ENCODE results near the gene PNLIPRP2. TPM values are rescaled to one million over a fixed set of nuclear protein-coding genes. Genes with fewer than 3 reads are reported as not detected.

PNLIPRP2 gene
- polyA plus RNA-seq, 2 of the 4 experiments (the other 2 are of a cell fraction), result 0.09 TPM; not detected in 1

DNA sequence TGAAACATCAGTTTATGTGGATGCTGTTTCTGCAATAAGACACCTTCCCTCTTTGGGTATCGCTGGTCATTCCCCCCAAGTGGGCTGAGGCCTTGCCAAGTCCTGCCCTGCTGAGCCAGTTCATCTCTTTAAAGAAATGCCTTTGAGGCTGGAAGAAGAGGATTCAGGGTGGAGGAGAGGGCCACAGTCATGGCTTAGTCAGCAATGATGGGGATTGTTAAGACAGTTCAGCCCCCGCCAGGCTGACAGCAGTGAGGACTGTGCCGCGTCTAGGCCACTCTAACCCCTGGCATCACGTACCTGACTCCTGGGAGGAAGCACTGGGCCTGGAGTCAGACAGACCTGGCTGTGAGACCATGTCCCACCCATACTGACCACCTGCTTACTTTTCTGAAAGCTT, 48.3 kb downstream of the PNLIPRP2 start:
- ChIA-PET POLR2A (no interaction called here), CTCF (interaction anchor here (0.6 kb wide), 1 partner anchor 479 kb away, joined by 4 read pairs; no protein-coding TSS in a partner anchor)
- Histone ChIP-seq H3K4me1 (peaks cover 7% of the 10 kb centered on the region), H3K27ac (no peak overlapping the region), H3K9me3 (no peaks in the 10 kb centered on the region), H3K4me3 (no peak overlapping the region), H3K4me2 (no peak overlapping the region)
- FAIRE-seq, result no peak
- no peak for DNase-seq (ENCODE audit: low read depth in 1 of 2, low spot score in 1 of 2)
- 86% methylated on average over 5 of the region's 5 CpGs for WGBS (ENCODE audit: missing lambda C conversion rate)
- TF ChIP-seq MYC (IDR thresholded peaks at IDR 0.05; ENCODE audit: borderline replicate concordance, low read length), result no peak
- ATAC-seq, result no peak

DNA sequence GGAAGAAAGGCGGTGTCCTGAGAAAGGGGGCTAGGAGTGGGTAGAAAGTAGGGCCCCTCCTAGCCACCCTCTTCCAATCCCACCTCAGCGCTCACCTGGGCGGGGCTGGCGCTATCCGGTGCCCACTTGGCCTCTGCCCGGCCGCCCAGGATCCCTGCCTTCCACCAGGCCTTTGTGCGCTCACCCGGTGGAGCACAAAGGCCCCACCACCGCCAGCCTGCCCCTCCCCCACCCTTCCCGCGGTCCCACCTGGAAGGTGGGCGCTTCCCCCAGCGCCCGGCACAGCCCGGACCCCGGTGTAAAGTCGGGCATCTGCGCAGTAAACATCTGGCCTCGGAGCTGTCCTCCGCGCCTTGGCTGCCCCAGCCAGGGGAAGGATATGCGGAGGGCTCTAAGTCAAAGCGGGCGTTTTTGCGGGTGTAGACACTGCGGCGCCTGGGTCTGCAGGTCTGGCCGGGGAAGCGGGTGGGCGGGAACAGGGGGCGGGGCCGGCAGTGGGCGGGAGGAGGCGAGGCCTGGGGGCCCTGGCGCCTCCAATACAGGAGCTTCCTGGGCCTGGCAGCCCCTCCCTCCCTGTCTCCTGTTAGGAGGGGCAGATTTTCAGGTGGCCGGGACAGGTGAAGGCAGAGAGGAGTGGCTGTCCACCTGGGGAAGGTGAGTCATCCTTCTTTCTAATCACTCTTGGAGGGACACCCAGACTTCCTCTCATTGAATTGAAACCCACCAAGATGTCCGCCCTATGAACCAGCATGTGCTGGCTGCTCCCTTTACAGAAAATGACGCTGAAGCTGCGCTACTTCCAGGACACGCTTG, 49.3 kb downstream of the PNLIPRP2 start:
- no peak overlapping the region for H3K4me3 ChIP-seq
- CTCF ChIA-PET, result interaction anchor here (1.3 to 1.9 kb wide), 2 partner anchors 118 to 505 kb away, joined by 3 to 8 read pairs; no protein-coding TSS in a partner anchor
- no peak for FAIRE-seq
- no peak for ATAC-seq
- no peak overlapping the region for H3K4me2 ChIP-seq
- H3K9me3 ChIP-seq, result no peaks in the 10 kb centered on the region
- DNase-seq (ENCODE audit: low read depth in 1 of 2, low spot score in 1 of 2), result no peak
- TF ChIP-seq CHD2 (IDR thresholded peaks at IDR 0.05; ENCODE audit: low read length, partially characterized antibody), result no peak
- no peak for TF ChIP-seq FOSL2 (IDR thresholded peaks at IDR 0.05)
- no peak for TF ChIP-seq FOSL2 (CRISPR knock-in tag; IDR thresholded peaks at IDR 0.05)
- TF ChIP-seq ESRRA (IDR thresholded peaks at IDR 0.05; ENCODE audit: borderline replicate concordance, low read length), result no peak
- no peak for TF ChIP-seq EP300 (IDR thresholded peaks at IDR 0.05)
- no peak for TF ChIP-seq TP53 (CRISPR knock-in tag; IDR thresholded peaks at IDR 0.05)
- TF ChIP-seq, protein P1, sequence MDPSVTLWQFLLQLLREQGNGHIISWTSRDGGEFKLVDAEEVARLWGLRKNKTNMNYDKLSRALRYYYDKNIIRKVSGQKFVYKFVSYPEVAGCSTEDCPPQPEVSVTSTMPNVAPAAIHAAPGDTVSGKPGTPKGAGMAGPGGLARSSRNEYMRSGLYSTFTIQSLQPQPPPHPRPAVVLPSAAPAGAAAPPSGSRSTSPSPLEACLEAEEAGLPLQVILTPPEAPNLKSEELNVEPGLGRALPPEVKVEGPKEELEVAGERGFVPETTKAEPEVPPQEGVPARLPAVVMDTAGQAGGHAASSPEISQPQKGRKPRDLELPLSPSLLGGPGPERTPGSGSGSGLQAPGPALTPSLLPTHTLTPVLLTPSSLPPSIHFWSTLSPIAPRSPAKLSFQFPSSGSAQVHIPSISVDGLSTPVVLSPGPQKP (IDR thresholded peaks at IDR 0.05; ENCODE audit: low read depth, low read length), result no peak
- no peak for TF ChIP-seq HDAC2 (IDR thresholded peaks at IDR 0.05)
- TF ChIP-seq CBX8 (IDR thresholded peaks at IDR 0.05), result no peak
- TF ChIP-seq, protein P2, sequence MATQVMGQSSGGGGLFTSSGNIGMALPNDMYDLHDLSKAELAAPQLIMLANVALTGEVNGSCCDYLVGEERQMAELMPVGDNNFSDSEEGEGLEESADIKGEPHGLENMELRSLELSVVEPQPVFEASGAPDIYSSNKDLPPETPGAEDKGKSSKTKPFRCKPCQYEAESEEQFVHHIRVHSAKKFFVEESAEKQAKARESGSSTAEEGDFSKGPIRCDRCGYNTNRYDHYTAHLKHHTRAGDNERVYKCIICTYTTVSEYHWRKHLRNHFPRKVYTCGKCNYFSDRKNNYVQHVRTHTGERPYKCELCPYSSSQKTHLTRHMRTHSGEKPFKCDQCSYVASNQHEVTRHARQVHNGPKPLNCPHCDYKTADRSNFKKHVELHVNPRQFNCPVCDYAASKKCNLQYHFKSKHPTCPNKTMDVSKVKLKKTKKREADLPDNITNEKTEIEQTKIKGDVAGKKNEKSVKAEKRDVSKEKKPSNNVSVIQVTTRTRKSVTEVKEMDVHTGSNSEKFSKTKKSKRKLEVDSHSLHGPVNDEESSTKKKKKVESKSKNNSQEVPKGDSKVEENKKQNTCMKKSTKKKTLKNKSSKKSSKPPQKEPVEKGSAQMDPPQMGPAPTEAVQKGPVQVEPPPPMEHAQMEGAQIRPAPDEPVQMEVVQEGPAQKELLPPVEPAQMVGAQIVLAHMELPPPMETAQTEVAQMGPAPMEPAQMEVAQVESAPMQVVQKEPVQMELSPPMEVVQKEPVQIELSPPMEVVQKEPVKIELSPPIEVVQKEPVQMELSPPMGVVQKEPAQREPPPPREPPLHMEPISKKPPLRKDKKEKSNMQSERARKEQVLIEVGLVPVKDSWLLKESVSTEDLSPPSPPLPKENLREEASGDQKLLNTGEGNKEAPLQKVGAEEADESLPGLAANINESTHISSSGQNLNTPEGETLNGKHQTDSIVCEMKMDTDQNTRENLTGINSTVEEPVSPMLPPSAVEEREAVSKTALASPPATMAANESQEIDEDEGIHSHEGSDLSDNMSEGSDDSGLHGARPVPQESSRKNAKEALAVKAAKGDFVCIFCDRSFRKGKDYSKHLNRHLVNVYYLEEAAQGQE (IDR thresholded peaks at IDR 0.05), result no peak
- TF ChIP-seq ZFP36 (IDR thresholded peaks at IDR 0.05; ENCODE audit: borderline replicate concordance, partially characterized antibody), result no peak
- no peak for TF ChIP-seq NR3C1 (IDR thresholded peaks at IDR 0.05)
- H3K27ac ChIP-seq, result no peak overlapping the region
- POLR2A ChIA-PET, result no interaction called here
- WGBS (ENCODE audit: missing lambda C conversion rate), result 90% methylated on average over 28 of the region's 41 CpGs
- peaks cover 7% of the 10 kb centered on the region for H3K4me1 ChIP-seq

DNA sequence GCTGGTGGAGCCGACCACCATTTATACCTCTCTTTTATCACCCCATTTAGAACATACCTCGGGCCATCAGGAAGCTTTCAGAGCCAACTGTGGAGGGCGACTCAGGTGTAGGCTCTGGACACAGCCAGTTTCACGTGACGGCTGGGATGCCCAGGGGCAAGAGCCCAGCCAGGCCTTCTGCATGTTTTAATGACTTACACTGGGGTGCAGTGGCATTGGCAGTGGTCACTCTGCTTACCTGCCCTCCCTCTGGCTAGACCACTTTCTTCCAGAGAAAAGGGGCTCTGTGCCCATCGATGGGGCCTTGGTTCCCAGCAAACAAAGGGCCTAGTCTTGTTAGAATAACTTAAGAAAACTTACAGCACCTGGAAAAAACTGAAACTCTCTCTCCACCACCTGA, 50.0 kb downstream of the PNLIPRP2 start:
- TF ChIP-seq POLR2AphosphoS2 (conservative IDR thresholded peaks at IDR 0.05; ENCODE audit: low read length), result no peak
- TF ChIP-seq EHF (CRISPR knock-in tag; IDR thresholded peaks at IDR 0.05), result no peak
- TF ChIP-seq RCOR1 (IDR thresholded peaks at IDR 0.05; ENCODE audit: low read depth, low read length), result no peak
- no peak for TF ChIP-seq HOXB13 (CRISPR knock-in tag; IDR thresholded peaks at IDR 0.05; ENCODE audit: low read depth)
- no peak for TF ChIP-seq CEBPB (IDR thresholded peaks at IDR 0.05)
- no peak for TF ChIP-seq ZC3H11A (IDR thresholded peaks at IDR 0.05)
- Histone ChIP-seq H3K9me3 (no peaks in the 10 kb centered on the region), H3K4me2 (no peak overlapping the region), H3K27ac (no peak overlapping the region), H3K4me1 (peaks cover 7% of the 10 kb centered on the region), H3K4me3 (no peak overlapping the region)
- ChIA-PET POLR2A (no interaction called here), CTCF (interaction anchor here (1.3 to 2.0 kb wide), 4 partner anchors 11 to 504 kb away, joined by 3 to 12 read pairs (median 6); no protein-coding TSS in a partner anchor)
- DNase-seq (ENCODE audit: low read depth in 1 of 2, low spot score in 1 of 2), result no peak
- no peak for ATAC-seq
- FAIRE-seq, result no peak
- 93% methylated on average over 6 of the region's 6 CpGs for WGBS (ENCODE audit: missing lambda C conversion rate)

Data from A549 (cell line).